NCI-H82 treated with DMSO at 0.1 percent for 48 hours (cell line): ENCODE results near the gene CD300C.
"Not testable (repeated sequence)": the region's sequence is repeated elsewhere in the genome, so short reads cannot be mapped to it uniquely, and the experiment has no call there.

ENCODE experiments used
- DNase-seq: peaks from one replicate; lab custom pipeline; 2025; ENCODE audit not compliant: unreplicated experiment; lab: John Stamatoyannopoulos, UW

The CD300C gene

DNA sequence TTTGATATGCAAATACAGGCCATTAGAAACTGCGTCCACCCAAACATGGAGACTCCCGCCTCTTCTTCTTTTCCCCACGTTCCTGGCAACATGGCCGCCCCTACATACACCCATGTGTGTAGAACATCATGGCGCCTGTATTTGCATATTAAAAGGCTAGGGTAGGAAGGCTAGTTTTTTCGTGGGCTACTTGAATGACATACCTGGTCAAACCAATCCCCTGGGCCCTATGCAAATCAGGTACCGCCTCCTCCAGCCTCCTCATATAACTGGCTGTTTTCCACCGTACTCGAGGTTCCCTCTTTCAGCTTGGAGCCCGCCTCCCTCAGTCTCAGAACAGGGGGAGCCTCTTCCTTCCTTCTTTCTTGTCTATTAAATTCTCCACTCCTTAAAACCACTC is 13.8 kb downstream of the CD300C start:
- no peak for DNase-seq

DNA sequence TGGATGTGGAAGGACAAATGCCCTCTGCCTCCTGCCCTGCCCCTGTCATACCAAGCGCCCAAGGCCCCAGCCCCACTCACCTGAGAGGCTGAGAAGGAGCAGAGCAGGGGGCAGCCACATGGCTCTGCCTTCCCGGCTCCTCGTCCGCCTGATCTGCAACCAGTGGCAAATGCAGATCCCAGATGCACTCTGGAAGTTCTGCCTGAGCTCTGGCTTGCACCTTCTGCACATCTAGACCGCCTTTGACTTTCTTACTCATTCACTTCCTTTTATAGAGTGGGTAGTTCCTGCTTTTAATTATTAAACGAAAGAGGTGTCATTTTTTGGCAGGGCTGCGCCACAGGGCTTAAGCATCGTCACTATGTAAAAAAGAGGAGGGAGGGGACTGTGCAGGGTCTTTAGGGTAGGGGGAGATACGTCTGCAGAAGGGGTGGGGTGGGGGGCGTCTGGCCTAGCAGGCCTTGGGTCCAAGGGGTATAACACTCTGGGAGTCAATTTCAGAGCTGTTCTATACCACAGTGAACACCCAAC is 14.6 kb downstream of the CD300C start, which contains the start of gene CD300LB:
CD300LB (minus strand) TSS at position 245 of the 531 bp plus-strand sequence; CDS start at position 120, 125 bp downstream.
- no peak for DNase-seq

DNA sequence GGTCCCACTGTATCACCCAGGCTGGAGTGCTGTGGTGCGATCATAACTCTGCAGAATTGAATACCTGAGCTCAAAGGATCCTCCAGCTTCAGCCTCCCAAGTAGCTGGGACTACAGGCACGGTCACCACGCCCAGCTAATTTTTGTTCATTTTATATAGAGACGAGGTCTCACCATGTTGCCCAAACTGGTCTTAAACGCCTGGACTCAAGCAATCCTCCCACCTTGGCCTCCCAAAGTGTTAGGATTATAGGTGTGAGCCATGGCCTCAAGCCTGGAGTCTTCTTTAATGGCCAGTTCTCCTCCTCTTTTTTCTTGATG is 15.1 kb downstream of the CD300C start:
- DNase-seq, result no peak

DNA sequence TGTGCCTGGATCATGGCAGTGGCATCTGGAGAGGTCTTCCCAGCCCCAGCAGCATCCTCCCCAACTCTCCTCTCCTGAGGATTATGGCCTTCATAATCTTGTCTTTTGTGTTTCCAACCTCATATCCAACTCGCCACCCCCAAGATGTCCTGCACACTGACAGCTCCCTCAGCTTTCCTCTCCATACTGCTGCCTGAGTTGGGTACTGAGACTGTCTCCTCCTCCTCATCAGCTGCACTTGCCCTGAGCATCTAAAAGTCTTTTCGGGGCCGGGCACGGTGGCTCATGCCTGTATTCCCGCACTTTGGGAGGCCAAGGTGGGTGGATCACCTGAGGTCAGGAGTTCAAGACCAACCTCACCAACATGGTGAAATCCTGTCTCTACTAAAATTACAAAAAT is 16.7 kb downstream of the CD300C start:
- no peak for DNase-seq

DNA sequence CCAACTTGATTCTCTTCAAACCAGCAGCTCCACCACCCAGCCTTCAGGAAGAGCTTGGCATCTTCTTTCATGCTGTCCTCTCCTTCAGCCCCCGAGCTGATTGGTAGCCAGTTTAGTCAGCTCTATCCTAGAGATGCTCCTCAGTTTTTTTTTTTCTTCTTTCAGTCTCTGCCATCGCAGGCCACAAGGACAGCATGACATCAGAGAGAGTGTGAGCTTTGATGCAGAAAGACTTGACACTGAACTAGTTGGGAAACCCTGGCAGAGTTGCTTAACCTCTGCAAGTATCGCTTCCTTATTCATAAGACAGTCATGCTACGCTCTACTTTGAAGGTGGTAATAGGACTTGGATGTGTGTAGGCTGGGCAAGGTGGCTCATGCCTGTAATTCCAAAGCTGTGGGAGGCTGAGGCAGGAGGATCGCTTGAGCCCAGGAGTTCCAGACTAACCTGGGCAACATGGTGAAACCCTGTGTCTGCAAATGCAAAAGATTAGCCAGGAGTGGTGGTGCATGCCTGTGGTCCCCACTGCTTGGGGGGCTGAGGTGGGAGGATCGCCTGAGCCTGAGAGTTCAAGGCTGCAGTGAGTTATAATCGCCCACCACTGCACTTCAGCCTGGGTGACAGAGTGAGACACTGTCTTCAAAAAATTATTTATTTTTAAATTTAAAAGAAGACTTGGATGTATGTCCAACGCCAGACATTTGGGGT is 17.3 kb downstream of the CD300C start:
- DNase-seq, result no peak

DNA sequence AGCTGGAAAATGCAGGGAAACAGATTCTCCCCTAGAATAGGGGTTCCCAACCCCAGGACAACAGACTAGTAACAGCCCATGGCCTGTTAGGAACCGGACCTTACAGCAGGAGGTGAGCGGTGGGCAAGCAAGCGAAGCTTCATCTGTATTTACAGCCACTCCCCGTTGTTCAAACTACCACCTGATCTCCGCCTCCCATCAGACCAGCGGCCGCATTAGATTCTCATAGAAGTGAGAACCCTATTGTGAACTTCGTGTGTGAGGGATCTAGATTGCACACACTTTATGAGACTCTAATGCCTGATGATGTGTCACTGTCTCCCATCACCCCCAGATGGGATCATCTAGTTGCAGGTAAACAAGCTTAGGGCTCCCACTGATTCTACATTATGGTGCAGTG is 18.2 kb downstream of the CD300C start:
- DNase-seq, result no peak

DNA sequence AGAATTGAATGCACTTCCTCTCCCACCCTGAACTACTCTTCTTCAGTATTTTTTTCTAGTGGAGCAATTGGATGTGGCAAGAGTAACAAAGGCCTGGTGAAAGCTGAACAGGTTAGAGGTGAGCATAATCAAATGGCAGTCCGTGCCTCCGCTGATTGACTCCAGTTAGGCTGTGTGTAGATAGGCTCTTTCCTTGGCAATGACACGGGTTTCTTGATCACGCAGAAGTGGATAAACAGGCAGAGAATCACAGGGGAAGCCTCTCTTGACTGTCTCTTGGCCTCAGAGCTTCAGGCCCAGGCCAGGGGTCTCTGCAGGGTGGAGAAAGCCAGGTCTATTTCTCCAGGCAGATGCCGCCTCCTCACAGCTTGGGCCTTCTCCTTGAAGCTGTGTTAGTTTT is 18.8 kb downstream of the CD300C start:
- DNase-seq, result no peak

DNA sequence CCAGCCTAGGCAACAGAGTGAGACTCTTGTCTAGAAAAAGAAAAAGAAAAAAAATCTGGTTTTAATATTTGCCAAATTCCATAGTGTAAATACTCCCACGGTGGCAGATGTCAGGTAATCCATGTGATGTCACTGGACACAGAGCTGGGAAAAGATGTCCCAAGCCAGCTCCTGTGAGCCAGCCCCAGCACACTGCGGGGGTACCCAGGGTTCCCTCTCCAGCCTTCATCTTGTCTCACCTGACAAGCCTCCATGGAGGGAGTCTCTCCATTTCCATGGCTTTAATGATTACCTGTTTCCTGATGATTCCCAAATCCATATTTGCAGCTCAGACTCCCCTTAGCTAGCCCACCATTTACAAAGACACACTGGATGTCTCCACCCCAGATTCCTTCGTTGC is 19.2 kb downstream of the CD300C start:
- DNase-seq, result no peak

DNA sequence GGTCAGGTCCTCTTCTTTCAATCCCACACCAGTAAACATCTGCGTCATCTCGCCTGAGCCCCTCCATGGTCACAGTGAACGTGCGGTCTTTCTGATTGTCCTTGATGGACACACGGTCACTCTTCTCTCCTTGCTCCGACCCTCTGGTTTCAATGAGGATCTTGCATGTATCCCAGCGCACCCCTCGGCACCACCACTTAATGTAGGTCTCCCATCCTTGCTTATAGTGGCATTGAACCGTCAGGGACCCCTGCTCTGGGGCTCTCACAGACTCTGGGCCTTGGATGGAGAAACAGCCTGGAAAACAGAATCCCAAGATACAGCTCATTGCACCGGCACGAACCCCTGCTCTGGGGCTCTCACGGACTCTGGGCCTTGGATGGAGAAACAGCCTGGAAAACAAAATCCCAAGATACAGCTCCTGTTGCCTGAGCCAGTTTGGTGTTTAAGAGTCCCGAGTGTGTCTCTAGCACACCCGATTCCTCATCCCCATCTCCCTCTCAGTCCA is 20.1 kb downstream of the CD300C start:
- no peak for DNase-seq

DNA sequence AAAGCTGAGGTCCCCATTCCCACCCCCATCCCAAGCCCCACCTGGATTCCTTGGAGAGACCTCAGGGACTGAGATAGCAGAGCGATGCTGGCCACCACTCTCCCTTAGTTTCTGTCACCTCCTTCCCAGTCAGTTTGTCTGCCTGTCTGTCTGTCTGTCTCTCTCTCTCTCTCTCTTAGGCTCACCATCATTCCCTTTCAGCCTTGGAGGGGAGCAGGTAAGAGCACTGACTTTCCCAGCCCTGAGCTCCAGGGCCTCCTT is 20.5 kb downstream of the CD300C start:
- DNase-seq, result no peak

DNA sequence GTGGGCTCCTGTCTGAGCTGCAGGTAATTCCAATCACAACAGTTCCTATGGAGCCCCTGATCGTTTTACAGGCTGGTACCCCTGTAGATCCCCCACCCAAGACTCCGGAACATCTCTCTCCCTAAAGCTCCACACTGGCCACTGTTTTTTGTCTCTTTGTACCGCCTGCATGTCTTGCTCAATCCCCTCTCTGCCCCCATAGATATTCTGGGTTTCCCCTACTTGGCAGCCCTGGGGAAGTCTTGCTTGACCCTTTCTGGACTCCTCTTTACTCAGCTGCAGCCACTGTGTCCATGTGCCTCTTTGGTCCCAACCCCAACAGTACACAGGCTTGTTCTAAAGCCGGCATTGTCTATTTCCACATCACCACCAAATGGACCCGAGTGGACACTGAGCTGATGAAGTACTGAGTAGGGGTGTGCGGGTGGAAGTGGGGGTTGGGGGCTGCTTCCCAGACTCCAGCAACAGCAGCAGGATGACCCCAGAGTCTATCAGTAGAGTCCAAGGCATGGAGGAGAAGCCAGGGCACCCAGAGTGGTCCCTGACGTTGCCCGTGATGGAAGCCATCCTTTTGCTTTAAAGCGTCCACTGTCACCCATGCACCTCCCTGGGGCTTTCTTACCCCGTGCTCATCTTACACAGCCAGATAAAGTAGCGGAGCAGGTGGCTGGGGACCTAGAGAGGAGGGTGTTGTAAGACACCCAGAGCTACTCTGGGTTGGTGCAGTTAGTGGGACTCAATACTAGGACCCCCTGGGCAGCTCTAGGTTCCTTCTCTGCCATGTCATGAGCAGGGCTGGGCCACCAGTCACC is 21.1 kb downstream of the CD300C start:
- no peak for DNase-seq

DNA sequence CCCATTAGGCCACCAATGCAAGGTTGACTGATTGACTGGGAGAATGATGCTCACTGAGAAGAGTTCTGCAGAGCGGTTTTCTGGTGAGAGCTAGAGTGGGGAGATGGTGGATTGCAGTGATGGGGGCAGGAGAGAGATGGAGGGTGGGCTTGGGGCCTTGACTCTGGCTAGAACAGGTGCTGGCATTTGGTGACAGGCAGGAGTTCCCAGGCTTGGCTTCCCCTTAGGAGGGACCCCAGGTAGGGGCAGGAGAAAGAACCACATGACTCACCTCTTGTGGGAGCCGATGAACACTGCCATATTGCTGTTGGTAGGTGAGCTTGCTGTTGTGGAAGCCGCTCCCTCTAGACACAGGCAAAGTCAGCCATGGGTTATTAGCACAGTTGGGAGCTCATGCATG is 22.6 kb downstream of the CD300C start:
- DNase-seq, result no peak

DNA sequence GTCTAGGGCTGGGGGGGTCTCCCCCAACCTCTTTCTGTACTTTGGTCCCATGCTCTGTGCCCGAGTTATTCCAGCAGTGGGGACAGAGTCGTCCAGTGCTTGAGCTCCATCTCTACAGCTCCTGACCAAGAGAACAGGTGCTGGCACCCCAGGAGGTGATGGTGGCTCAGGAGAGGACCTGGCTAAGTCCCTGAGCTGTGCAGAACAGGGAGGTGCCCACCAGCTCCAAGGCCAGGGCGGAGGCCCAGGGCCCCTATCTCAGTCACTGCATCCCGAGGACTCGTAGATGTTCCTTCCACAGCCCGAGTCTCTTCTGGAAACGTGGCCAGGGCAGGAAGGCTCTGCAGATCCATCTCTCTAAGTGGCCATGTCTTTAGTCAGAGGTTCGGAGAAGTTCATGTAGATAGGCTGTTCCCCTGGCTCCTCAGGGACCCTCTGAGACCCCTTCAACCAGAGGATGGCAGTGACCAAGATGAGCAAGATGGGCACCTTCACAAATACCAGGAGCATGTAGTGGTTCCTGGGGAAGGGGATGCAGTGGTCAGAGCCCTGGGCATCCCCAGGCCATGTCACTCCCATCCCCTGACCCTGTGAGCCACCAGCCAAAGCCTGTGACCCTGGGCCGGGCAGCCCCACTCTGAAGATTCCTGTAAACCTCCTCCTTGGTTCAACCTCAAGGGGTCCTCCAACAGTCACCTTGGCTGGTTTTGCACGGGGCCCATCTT is 23.4 kb downstream of the CD300C start:
- DNase-seq, result no peak

DNA sequence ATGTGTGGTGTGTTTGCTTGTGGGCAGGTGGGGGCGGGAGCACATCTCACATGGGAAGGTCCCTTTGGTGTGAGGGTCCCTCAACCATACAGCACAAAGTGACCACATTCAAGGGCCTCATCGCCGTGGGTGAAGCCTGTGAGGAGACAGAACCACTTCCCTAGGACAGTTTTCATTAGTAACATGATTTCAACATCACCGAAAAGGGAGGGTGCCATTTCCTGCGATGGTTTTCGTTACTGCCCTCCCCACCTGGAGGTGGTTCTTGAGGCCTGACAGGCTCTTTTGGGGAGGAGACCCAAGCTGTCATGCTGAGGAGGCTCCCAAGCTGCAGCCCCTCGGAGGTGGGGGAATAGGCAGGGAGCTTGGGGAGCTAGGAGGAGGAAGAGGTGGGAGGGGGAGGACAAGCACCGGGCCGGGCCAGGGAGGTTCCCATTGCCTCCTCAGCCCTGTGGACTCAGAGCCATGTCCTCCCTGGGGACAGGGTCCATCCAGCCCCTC is 24.2 kb downstream of the CD300C start:
- DNase-seq, result no peak

DNA sequence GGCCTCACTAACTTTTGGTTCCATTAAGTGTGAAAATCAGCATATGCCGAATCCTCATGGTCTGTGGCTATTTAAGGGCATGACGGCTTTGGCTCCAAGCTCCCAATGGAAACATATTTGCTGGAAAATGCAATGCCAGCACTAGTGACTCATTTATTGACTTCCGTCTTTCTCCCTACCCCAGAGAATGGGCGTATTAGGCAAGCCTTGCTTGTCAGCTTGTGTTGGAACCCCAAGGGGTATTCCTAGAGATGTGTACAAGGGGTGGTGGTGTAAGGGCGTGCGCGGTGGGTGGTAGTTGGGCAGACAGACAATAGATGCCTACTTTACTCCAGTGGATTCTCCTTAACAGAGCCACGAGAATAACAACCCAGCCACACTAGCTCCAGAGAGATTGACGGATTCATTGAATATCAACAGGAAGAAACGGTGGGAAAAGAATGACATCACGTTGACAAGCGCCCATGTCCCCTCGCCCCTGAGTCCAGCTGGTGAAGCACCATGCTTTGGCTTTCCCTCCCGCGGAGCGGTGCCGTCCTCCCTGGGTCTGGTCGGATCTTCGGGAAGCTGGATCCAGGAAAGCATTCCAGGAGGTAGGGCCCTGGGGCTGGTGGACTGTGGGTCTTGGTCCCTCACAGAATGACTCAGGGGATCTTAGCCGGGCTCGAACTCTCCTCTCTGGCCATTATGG is 25.0 kb downstream of the CD300C start:
- no peak for DNase-seq

DNA sequence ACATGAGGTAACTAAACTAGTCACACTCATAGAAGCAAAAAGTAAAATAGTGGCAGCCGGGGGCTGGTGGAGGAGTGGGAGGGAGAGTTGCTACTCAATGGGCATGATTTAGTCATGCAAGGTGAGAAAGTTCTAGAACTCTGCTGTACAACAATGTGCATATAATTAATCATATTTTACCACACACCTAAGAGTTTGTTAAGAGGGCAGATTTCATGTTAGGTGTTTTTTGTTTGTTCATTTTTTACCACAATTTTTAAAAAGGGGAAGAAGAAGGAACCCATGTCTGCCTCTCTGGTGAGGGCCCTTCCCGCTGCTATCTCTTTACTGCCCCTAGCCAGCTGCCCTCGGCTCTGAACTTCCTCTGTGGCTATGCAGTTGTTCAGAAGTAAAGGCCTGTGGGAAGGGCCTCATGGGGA is 25.9 kb downstream of the CD300C start:
- no peak for DNase-seq

DNA sequence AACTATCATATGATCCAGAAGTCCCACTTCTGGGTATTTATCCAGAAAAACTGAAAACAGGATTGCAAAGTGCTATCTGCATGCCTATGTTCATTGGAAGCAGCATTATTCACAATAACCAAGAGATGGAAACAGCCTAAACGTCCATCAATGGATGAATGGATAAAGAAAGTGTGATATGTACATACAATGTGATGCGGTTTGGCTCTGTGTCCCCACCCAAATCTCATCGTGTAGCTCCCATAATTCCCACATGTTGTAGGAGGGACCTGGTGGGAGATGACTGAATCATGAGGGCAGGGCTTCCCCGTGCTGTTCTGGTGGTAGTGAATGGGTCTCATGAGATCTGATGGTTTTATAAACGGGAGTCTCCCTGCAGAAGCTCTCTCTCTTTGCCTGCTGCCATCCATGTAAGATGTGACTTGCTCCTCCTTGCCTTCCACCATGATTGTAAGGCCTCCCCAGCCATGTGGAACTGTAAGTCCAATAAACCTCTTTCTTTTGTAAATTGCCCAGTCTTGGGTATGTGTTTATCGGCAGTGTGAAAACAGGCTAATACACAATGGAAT is 27.4 kb downstream of the CD300C start:
- DNase-seq, result not testable (repeated sequence)

DNA sequence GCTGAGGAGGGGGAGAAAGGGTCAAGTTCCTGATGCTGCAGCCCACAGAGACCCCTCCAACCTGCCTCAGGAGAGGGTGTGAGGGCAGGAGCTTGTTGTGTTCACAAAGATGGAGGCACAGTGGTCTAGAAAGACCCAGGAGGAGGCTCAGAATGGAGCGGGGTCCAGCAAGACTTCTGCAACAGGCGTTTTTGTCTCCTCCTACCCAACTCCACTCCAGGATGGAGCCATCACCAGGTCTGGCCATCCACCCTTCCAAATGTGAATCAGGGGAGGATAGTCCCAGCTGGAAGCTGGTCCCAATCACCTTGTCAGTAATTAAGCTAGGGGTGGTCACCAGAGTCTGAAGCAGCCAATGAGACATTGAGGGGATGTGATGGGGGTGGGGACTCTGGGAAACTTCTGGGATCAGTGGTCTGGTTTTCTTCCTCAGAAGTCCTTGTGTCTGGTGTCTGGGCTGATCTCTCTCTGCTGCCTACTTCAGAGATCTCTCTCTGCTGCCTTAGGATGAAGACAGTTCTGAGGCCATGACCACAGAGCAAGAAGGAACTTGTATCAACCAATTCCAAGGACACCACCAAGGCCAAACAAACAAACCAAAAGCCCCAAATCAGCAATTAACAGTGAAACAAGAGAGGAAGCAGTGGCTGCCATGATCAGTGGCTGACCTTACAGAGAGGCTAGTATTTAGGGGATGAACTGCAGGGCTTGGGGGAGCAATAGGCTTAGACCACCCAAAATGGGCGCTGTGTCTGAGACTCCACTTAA is 29.2 kb downstream of the CD300C start:
- DNase-seq, result no peak

DNA sequence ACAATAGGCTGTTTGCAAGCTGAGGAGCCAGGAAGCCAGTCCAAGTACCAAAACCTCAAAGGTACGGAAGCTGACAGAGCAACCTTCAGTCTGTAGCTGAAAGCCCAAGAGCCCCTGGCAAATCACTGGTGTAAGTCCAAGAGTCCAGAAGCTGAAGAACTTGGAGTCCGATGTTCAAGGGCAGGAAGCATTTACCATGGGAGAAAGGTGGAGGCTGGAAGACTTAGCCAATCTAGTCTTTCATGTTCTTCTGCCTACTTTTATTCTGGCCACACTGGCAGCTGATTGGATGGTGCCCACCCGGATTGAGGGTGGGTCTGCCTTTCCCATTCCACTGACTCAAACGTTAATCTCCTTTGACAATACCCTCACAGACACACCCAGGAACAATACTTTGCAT is 30.0 kb downstream of the CD300C start:
- no peak for DNase-seq
